ENCODE data around the gene KRT6A. TPM values are rescaled to one million over a fixed set of nuclear protein-coding genes. Genes with fewer than 3 reads are reported as not detected.

KRT6A gene
- total RNA-seq, 3 donors from 2014 or later (not counting 1 experiment from before 2014, with no cell fraction given): not detected

DNA sequence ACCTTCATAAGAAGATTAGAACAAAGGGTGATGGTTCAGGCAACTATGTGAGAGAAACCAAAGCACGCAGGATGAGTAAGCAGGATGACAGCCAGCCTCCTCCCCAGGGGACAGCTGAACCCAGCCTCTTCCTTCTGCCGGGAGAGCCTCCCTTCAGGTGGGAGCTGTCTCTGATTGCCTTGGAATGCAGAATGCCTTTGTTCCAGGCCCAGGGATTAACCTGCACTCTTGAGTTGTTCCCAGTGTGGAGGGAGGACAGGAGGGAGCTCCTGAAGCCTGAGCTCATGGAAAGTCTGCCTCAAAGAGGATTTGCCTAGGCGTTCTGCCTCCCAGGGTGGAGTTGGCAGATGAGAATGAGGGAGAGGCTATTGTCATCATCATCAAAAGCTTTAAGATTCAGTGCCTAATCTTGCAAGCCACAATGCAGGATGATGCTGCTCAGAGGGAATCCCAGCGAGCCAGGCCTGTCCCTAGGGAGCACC lies 3.6 kb upstream of the KRT6A start:
- Histone ChIP-seq H3K27me3 (ENCODE audit: control insufficient read depth, insufficient read depth, low read length) (peaks cover 2% of the 10 kb centered on the region), H3K9me3 (ENCODE audit: control insufficient read depth, insufficient read depth, low read length) (no peaks in the 10 kb centered on the region), H3K4me1 (ENCODE audit: control insufficient read depth, insufficient read depth, low read length) (no peaks in the 10 kb centered on the region), H3K4me3 (ENCODE audit: low read length) (no peak overlapping the region), H3K27ac (ENCODE audit: low read length) (no peak overlapping the region), H3K36me3 (ENCODE audit: control insufficient read depth, insufficient read depth, low read length) (no peaks in the 10 kb centered on the region)
- Mint-ChIP-seq H3K9me3 (no peaks in the 10 kb centered on the region), H3K4me3 (no peak overlapping the region), H3K4me1 (peaks cover 0 to 6% of the 10 kb centered on the region in 2 donors), H3K27ac (no peak overlapping the region), H3K36me3 (no peaks in the 10 kb centered on the region), H3K27me3 (ENCODE audit: low read depth in 2 of 2) (peaks cover 26 to 34% of the 10 kb centered on the region in 2 donors)
- intact Hi-C loops (cut with micrococcal nuclease): no loop called here
- DNase-seq (no peak), ATAC-seq (no peak)
- WGBS (ENCODE audit: insufficient coverage): 66% methylated on average over 4 of the region's 4 CpGs
- TF ChIP-seq, protein P1, sequence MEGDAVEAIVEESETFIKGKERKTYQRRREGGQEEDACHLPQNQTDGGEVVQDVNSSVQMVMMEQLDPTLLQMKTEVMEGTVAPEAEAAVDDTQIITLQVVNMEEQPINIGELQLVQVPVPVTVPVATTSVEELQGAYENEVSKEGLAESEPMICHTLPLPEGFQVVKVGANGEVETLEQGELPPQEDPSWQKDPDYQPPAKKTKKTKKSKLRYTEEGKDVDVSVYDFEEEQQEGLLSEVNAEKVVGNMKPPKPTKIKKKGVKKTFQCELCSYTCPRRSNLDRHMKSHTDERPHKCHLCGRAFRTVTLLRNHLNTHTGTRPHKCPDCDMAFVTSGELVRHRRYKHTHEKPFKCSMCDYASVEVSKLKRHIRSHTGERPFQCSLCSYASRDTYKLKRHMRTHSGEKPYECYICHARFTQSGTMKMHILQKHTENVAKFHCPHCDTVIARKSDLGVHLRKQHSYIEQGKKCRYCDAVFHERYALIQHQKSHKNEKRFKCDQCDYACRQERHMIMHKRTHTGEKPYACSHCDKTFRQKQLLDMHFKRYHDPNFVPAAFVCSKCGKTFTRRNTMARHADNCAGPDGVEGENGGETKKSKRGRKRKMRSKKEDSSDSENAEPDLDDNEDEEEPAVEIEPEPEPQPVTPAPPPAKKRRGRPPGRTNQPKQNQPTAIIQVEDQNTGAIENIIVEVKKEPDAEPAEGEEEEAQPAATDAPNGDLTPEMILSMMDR (IDR thresholded peaks at IDR 0.05): no peak

DNA sequence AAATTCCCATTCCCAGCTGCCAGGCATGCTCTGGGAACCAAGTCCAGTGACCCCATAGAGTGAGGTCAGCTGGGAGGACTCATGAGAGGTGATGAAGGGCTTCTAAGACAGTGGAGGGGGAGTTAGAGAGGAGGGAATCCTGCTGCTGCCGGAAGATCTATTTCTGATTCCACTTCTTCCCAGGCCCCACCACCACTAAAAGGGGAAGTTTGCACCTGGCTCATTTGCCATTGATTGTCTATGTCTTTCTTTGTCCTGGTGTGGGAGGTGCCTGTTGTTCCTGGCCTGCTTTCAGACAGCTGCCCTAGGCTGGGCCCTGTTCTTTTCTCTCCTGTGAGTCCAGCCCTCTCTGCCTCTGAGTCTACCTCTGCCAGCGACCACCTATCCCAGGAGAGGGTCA lies 3.0 kb upstream of the KRT6A start:
- DNase-seq (no peak), ATAC-seq (no peak)
- Mint-ChIP-seq H3K4me1 (peaks cover 0 to 6% of the 10 kb centered on the region in 2 donors), H3K36me3 (no peaks in the 10 kb centered on the region), H3K27ac (no peak overlapping the region), H3K27me3 (ENCODE audit: low read depth in 2 of 2) (peaks cover 31 to 38% of the 10 kb centered on the region in 2 donors), H3K9me3 (no peaks in the 10 kb centered on the region), H3K4me3 (no peak overlapping the region)
- H3K27ac ChIP-seq (ENCODE audit: low read length): no peak overlapping the region
- no peaks in the 10 kb centered on the region for H3K4me1 ChIP-seq (ENCODE audit: control insufficient read depth, insufficient read depth, low read length)
- H3K27me3 ChIP-seq (ENCODE audit: control insufficient read depth, insufficient read depth, low read length): peaks cover 2% of the 10 kb centered on the region
- H3K4me3 ChIP-seq (ENCODE audit: low read length): no peak overlapping the region
- TF ChIP-seq, protein P1 (IDR thresholded peaks at IDR 0.05): no peak
- intact Hi-C loops (cut with micrococcal nuclease): no loop called here
- 39% methylated on average over 1 of the region's 2 CpGs for WGBS (ENCODE audit: insufficient coverage)
- H3K9me3 ChIP-seq (ENCODE audit: control insufficient read depth, insufficient read depth, low read length): no peaks in the 10 kb centered on the region
- no peaks in the 10 kb centered on the region for H3K36me3 ChIP-seq (ENCODE audit: control insufficient read depth, insufficient read depth, low read length)

DNA sequence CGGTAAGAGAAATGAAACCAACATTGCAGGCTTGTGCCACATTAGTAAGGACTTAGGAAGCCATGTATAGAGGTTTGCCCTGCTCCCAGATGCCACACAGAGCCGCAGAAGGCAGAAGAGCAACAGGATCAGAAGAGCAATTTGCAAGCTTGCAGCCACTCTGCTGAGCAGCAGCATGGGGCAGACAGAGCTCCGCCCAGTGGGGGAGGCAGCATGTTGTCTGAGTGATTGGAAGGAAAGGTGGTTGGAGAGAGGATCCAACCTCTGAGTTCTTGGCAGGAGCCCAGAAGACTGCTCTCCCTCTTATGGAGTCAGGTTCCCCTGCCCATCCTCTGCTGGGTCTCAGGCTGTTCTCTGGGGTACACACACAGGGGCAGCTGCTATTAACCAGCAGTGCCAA lies 2.3 kb upstream of the KRT6A start:
- H3K27me3 ChIP-seq (ENCODE audit: control insufficient read depth, insufficient read depth, low read length): peaks cover 2% of the 10 kb centered on the region
- 45% methylated on average over 3 of the region's 3 CpGs for WGBS (ENCODE audit: insufficient coverage)
- H3K4me3 ChIP-seq (ENCODE audit: low read length): no peak overlapping the region
- no peaks in the 10 kb centered on the region for H3K4me1 ChIP-seq (ENCODE audit: control insufficient read depth, insufficient read depth, low read length)
- Mint-ChIP-seq H3K27me3 (ENCODE audit: low read depth in 2 of 2) (peaks cover 33 to 45% of the 10 kb centered on the region in 2 donors), H3K9me3 (no peaks in the 10 kb centered on the region), H3K27ac (no peak overlapping the region), H3K4me3 (no peak overlapping the region), H3K4me1 (peaks cover 0 to 6% of the 10 kb centered on the region in 2 donors), H3K36me3 (no peaks in the 10 kb centered on the region)
- H3K36me3 ChIP-seq (ENCODE audit: control insufficient read depth, insufficient read depth, low read length): no peaks in the 10 kb centered on the region
- DNase-seq (no peak), ATAC-seq (no peak)
- intact Hi-C loops (cut with micrococcal nuclease): no loop called here
- H3K9me3 ChIP-seq (ENCODE audit: control insufficient read depth, insufficient read depth, low read length): no peaks in the 10 kb centered on the region
- H3K27ac ChIP-seq (ENCODE audit: low read length): no peak overlapping the region
- TF ChIP-seq, protein P1 (IDR thresholded peaks at IDR 0.05): no peak

GRCh38 chr12:52494518-52494917 lies 1.5 kb upstream of the KRT6A start:
- Histone ChIP-seq H3K9me3 (ENCODE audit: control insufficient read depth, insufficient read depth, low read length) (no peaks in the 10 kb centered on the region), H3K27me3 (ENCODE audit: control insufficient read depth, insufficient read depth, low read length) (peaks cover 2% of the 10 kb centered on the region), H3K36me3 (ENCODE audit: control insufficient read depth, insufficient read depth, low read length) (no peaks in the 10 kb centered on the region), H3K4me3 (ENCODE audit: low read length) (no peak overlapping the region), H3K4me1 (ENCODE audit: control insufficient read depth, insufficient read depth, low read length) (no peaks in the 10 kb centered on the region), H3K27ac (ENCODE audit: low read length) (no peak overlapping the region)
- DNase-seq (no peak), ATAC-seq (no peak)
- Mint-ChIP-seq H3K4me3 (no peak overlapping the region), H3K27me3 (ENCODE audit: low read depth in 2 of 2) (peaks cover 35 to 47% of the 10 kb centered on the region in 2 donors), H3K4me1 (peaks cover 0 to 6% of the 10 kb centered on the region in 2 donors), H3K36me3 (no peaks in the 10 kb centered on the region), H3K9me3 (no peaks in the 10 kb centered on the region), H3K27ac (no peak overlapping the region)
- intact Hi-C loops (cut with micrococcal nuclease): no loop called here
- WGBS (ENCODE audit: insufficient coverage): 89% methylated on average over 4 of the region's 4 CpGs
- TF ChIP-seq, protein P1 (IDR thresholded peaks at IDR 0.05): no peak

Measured in natural killer cell (primary cell).